ENCODE data around the gene ATXN1L.
A peak's percentile ranks its signal among the peaks of the same experiment; 100 is the strongest.

ATXN1L gene

DNA sequence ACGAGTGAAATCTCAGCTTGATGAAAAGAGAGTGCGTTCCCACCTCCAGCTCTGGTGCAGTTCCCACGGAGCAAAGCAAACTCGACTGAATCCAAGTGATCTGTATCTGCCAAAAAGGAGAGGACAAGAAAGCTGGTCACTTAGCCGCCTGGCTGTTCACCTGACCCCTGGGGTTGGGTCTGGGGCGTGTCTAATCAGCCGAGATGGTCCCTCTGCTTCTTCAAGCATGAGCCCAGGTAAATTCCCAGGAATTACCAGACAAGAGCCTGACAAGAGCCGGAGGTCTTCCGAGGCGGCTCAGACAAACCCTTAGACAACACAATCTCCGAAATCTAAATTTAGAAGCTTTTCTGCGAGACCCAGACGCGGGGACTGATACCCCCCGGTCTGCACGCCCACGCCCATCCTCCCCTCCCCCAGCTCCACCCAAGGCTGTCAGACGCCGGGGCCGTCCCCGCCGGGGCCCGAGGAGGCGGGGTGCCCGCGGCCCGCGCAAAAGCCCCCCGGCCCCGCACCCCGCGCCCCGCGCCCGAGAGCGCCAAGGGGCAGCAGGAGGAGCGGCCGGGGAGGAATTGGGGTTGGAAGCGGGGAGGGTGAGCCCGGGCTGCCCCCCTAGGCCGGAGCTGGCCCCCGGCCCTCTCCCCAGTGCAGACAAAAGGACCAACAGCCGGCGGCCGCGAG is 37.5 kb downstream of the ATXN1L start:
- no peak for FAIRE-seq
- TF ChIP-seq, protein P1, sequence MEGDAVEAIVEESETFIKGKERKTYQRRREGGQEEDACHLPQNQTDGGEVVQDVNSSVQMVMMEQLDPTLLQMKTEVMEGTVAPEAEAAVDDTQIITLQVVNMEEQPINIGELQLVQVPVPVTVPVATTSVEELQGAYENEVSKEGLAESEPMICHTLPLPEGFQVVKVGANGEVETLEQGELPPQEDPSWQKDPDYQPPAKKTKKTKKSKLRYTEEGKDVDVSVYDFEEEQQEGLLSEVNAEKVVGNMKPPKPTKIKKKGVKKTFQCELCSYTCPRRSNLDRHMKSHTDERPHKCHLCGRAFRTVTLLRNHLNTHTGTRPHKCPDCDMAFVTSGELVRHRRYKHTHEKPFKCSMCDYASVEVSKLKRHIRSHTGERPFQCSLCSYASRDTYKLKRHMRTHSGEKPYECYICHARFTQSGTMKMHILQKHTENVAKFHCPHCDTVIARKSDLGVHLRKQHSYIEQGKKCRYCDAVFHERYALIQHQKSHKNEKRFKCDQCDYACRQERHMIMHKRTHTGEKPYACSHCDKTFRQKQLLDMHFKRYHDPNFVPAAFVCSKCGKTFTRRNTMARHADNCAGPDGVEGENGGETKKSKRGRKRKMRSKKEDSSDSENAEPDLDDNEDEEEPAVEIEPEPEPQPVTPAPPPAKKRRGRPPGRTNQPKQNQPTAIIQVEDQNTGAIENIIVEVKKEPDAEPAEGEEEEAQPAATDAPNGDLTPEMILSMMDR (IDR thresholded peaks at IDR 0.05; ENCODE audit: insufficient read depth, missing control alignments) = no peak
- no peak for DNase-seq (ENCODE audit: insufficient read length, low spot score)

DNA sequence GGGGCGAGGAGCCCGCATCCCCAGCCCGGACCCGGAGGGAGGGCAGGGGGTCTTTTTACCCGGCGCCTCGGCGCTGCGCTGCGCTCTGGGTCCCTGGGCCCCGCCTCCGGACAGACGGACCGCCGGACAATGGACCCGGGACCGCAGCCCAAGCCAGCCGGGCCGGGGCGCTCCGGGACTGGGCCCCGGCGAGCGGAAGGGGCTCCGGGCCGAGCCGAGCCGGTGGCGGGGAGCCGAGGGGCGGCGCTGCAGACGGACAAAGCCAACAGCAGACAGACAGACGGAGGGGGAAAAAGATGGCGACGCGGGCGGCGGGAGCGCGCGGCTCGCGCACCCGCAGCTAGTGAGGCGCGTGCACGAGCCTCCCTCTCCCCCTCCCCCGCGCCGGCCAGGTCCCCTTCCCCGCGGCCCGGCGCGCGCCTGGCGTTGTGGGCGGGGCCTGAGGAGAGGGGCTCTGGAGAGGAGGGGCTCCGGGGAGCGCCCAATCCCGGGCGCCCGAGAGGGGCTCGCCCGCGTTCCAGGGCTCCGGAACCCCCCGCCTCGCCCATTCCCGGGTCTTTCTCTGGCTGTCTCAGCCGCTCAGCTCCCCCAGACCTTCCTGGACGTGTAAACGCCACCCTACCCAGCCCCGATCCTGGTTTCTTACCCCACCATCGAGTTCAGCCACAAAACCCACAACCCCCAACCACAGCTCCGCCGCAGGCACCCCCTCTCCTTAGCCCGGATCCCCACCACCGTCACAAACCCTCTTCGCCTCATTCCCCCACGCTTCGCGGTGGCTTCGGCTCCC is 38.3 kb downstream of the ATXN1L start, which contains the start of gene ZNF821:
ZNF821 (minus strand) TSS at position 334 of the 790 bp plus-strand sequence. CDS start 4,236 bp downstream, outside the sequence.
- DNase-seq (ENCODE audit: insufficient read length, low spot score) (peak; percentile 59), FAIRE-seq (no peak)
- TF ChIP-seq, protein P1 (IDR thresholded peaks at IDR 0.05; ENCODE audit: insufficient read depth, missing control alignments) = peak; percentile 6

- no peak for DNase-seq (ENCODE audit: insufficient read length, low spot score)
- TF ChIP-seq, protein P1 (IDR thresholded peaks at IDR 0.05; ENCODE audit: insufficient read depth, missing control alignments) = no peak
- FAIRE-seq = no peak
Observed at GRCh38 chr16:71885261-71885650, 39.5 kb downstream of the ATXN1L start.

DNA sequence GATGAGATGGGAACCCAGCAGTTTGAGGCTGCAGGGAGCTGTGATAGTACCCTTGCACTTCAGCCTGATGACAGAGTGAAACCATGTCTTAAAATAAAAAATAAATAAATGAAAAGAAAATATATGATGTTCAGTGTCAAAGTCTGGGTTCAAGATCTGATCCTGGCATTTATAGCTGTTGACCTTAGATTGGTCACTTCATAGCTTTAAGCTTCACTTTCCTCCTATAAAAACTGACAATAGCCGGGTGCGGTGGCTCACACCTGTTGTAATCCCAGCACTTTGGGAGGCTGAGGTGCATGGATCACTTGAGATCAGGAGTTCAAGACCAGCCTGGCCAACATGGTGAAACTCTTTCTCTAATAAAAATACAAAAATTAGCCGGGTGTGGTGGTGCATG is 43.4 kb downstream of the ATXN1L start:
- no peak for FAIRE-seq

DNA sequence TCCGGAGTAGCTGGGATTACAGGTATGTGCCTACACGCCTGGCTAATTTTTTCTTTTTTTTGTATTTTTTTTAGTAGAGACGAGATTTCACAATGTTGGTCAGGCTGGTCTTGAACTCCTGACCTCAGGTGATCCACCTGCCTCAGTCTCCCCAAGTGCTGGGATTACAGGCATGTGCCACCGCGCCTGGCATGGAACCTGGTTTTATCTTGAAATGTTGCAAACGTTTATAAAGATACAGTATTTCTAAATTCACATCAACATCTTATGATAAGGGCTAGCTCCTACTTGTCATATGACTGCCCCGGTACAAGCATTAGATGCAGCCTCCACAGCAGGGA is 48.1 kb downstream of the ATXN1L start:
- no peak for FAIRE-seq
- DNase-seq (ENCODE audit: insufficient read length, low spot score) = no peak
- TF ChIP-seq, protein P1 (IDR thresholded peaks at IDR 0.05; ENCODE audit: insufficient read depth, missing control alignments) = no peak

More for the DNA sequence above, 43.4 kb downstream of the ATXN1L start:
- TF ChIP-seq, protein P1 (IDR thresholded peaks at IDR 0.05; ENCODE audit: insufficient read depth, missing control alignments) = no peak
- no peak for DNase-seq (ENCODE audit: insufficient read length, low spot score)

- FAIRE-seq (no peak), DNase-seq (ENCODE audit: insufficient read length, low spot score) (no peak)
- TF ChIP-seq, protein P1 (IDR thresholded peaks at IDR 0.05; ENCODE audit: insufficient read depth, missing control alignments) = peak; percentile 18
Observed at GRCh38 chr16:71894229-71894920, 48.6 kb downstream of the ATXN1L start.
